PC-3 (cell line): ENCODE data around the gene STK4. TPM values are rescaled to one million over a fixed set of nuclear protein-coding genes. Genes with fewer than 3 reads are reported as not detected.

ENCODE experiments used
- ATAC-seq: fragments of 200-7000 bp; cut with Tn5 transposase; 2 replicates; pipeline ENCODE4 v1.9.1; 2020; ENCODE audit warnings: mild to moderate bottlenecking, moderate library complexity
- BruUV-seq: library from RNA; stranded (reverse); fragments of 400-500 nt; replicated peaks from 2 replicates; lab custom pipeline; 2021; lab: Mats Ljungman, UMichigan
- CTCF ChIA-PET: fragments of 300-600 bp; sonication (Branson Sonifier 250); formaldehyde crosslinking; loops from one replicate; lab custom pipeline; 2022; ENCODE audit warnings: antibody characterized with exemption; lab: Charles Lee
- POLR2A ChIA-PET: fragments of 300-600 bp; sonication (Branson Sonifier 250); formaldehyde crosslinking; loops from one replicate; lab custom pipeline; 2022; ENCODE audit warnings: antibody characterized with exemption; ENCODE audit not compliant: unreplicated experiment; lab: Charles Lee
- DNase-seq: peaks from one replicate; pipeline ENCODE4 v3.0.0-alpha.2; 2015
- H2AFZ ChIP-seq: fragments of 300-600 bp; sonication (generic); 2 replicates; pipeline ENCODE4 v1.6.0; 2016; ENCODE audit warnings: antibody characterized with exemption, low read length
- H3F3A ChIP-seq: fragments of 300-600 bp; sonication (generic); one replicate; pipeline ENCODE4 v1.6.0; 2017; ENCODE audit warnings: antibody characterized with exemption, low read length, control low read depth, mild to moderate bottlenecking; ENCODE audit not compliant: unreplicated experiment
- H3K27ac ChIP-seq: fragments of 300-600 bp; sonication (generic); 2 replicates; pipeline ENCODE4 v1.5.1; 2016; ENCODE audit warnings: mild to moderate bottlenecking, low read length
- H3K27me3 ChIP-seq: fragments of 300-600 bp; sonication (generic); 2 replicates; pipeline ENCODE4 v1.6.1; 2016; ENCODE audit warnings: low read length, mixed read lengths
- H3K36me3 ChIP-seq: fragments of 300-600 bp; sonication (generic); 2 replicates; pipeline ENCODE4 v1.6.1; 2016; ENCODE audit warnings: low read depth, mixed run types, low read length, mixed read lengths
- H3K4me1 ChIP-seq: fragments of 300-600 bp; sonication (generic); 2 replicates; pipeline ENCODE4 v1.5.1; 2016; ENCODE audit warnings: low read length; ENCODE audit not compliant: insufficient read depth
- H3K4me2 ChIP-seq: fragments of 300-600 bp; sonication (generic); 2 replicates; pipeline ENCODE4 v1.6.0; 2016; ENCODE audit warnings: low read length
- H3K4me3 ChIP-seq: fragments of 300-600 bp; sonication (generic); 2 replicates; pipeline ENCODE4 v1.5.1; 2016; ENCODE audit warnings: mild to moderate bottlenecking, low read length, mixed read lengths
- H3K79me2 ChIP-seq: fragments of 300-600 bp; sonication (generic); 2 replicates; pipeline ENCODE4 v1.6.1; 2017; ENCODE audit warnings: low read length, mixed read lengths
- H3K9ac ChIP-seq: fragments of 300-600 bp; sonication (generic); 2 replicates; pipeline ENCODE4 v1.6.0; 2016; ENCODE audit warnings: mild to moderate bottlenecking, low read length
- H3K9me2 ChIP-seq: fragments of 300-600 bp; sonication (generic); replicated peaks from 2 replicates; pipeline ENCODE4 v1.6.1; 2016; ENCODE audit warnings: mixed run types, low read length, mixed read lengths
- H3K9me3 ChIP-seq: fragments of 300-600 bp; sonication (generic); 2 replicates; pipeline ENCODE4 v1.6.1; 2016; ENCODE audit warnings: low read length, mixed read lengths
- H4K20me1 ChIP-seq: fragments of 300-600 bp; sonication (generic); 2 replicates; pipeline ENCODE4 v1.6.1; 2016; ENCODE audit warnings: low read length, mixed read lengths
- CTCF ChIP-seq: fragments of 300-600 bp; sonication (generic); conservative IDR thresholded peaks from 2 replicates; pipeline ENCODE4 v1.5.1; 2017; ENCODE audit warnings: antibody characterized with exemption, low read depth, mild to moderate bottlenecking, low read length
- EZH2 ChIP-seq: fragments of 300-600 bp; sonication (generic); IDR thresholded peaks from one replicate; pipeline ENCODE4 v1.6.1; 2017; ENCODE audit warnings: antibody characterized with exemption, mild to moderate bottlenecking, low read length; ENCODE audit not compliant: unreplicated experiment
- EZH2phosphoT487 ChIP-seq: fragments of 300-600 bp; sonication (generic); IDR thresholded peaks from 2 replicates; pipeline ENCODE4 v1.6.1; 2018; ENCODE audit warnings: mild to moderate bottlenecking, antibody characterized with exemption, low read length, borderline replicate concordance
- intact Hi-C: fragments of 100-400 bp; cut with micrococcal nuclease; formaldehyde crosslinking; loops from 2 replicates; pipeline ENCODE4 v1.9.0; 2023
- total RNA-seq: library from RNA; depleted of rRNA; stranded (reverse); fragments of >200 nt; gene quantifications from 2 replicates; pipeline ENCODE4 v1.2.3, GENCODE V29; 2014

Gene STK4
- total RNA-seq, 1 experiment from 2014 or later: 18.6 TPM

DNA sequence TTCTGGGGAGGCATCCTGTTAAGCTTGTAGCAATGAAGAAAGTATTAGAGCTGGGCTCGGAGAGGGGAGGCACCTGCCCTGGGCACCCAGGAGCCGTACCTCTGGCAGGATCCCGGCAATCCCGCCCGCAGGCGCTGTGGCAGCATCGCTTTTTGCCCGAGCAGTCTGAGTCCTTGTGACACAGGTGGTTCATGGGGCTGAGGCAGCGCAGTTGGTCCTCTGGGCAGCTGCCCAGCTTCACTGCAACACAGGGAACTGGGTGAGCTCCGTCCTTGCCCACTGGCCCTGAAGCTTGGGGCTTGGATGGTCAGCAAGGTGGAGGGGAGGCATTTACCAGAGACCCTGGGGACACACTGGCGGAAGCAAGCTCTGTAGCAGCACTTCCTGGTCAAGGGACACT, 144.0 kb downstream of the STK4 start:
- CTCF ChIA-PET: interaction anchor here (1.4 kb wide), 1 partner anchor 183 kb away, joined by 3 read pairs; no protein-coding TSS in a partner anchor
- no peaks in the 10 kb centered on the region for H3K9me3 ChIP-seq
- no TSS peak for BruUV-seq
- no peaks in the 10 kb centered on the region for H3F3A ChIP-seq
- DNase-seq: no peak
- no peaks in the 10 kb centered on the region for H3K36me3 ChIP-seq
- H2AFZ ChIP-seq: no peak overlapping the region
- POLR2A ChIA-PET: interaction anchor here (0.5 kb wide), 1 partner anchor 54 kb away, joined by 4 read pairs; no protein-coding TSS in a partner anchor
- H3K4me3 ChIP-seq: no peak overlapping the region
- no peak overlapping the region for H3K27ac ChIP-seq
- H3K27me3 ChIP-seq: no peaks in the 10 kb centered on the region
- H3K79me2 ChIP-seq: no peaks in the 10 kb centered on the region
- TF ChIP-seq EZH2: no peak
- no peak for TF ChIP-seq EZH2phosphoT487
- TF ChIP-seq CTCF: no peak
- ATAC-seq: no peak
- H3K4me1 ChIP-seq: peaks cover under 1% of the 10 kb centered on the region
- no peaks in the 10 kb centered on the region for H4K20me1 ChIP-seq
- H3K9ac ChIP-seq: no peak overlapping the region
- no peak overlapping the region for H3K4me2 ChIP-seq
- intact Hi-C loops: no loop called here
- H3K9me2 ChIP-seq: no peaks in the 10 kb centered on the region

DNA sequence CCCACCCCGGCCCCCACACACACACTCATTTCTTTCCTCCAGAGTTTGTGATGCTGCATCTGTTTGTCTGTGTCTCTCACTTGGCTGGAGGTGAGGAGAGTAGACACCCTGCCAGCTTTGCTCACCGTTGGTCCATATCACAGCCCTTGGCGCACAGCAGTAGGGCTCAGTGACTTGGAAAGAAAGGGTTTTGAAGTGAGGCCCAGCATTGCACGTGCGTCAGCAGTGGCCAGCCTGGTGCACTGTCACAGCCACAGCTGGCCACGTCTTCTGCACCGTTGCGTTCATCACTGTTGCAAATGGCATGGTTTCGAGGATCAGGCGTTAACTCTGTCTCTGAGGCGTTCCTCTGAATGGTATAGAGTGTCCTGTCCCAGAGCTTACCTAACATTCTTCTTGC, 145.0 kb downstream of the STK4 start:
- intact Hi-C loops: no loop called here
- Histone ChIP-seq H3K9me2 (no peaks in the 10 kb centered on the region), H3K27me3 (no peaks in the 10 kb centered on the region), H4K20me1 (no peaks in the 10 kb centered on the region), H3K9ac (no peak overlapping the region), H3F3A (no peaks in the 10 kb centered on the region), H3K79me2 (no peaks in the 10 kb centered on the region), H3K4me2 (no peak overlapping the region), H2AFZ (no peak overlapping the region), H3K4me1 (no peaks in the 10 kb centered on the region), H3K27ac (no peak overlapping the region), H3K9me3 (no peaks in the 10 kb centered on the region), H3K36me3 (no peaks in the 10 kb centered on the region), H3K4me3 (no peak overlapping the region)
- DNase-seq (no peak), ATAC-seq (no peak)
- no TSS peak for BruUV-seq
- CTCF ChIA-PET: interaction anchor here (0.6 to 2.4 kb wide), 6 partner anchors 17 to 311 kb away, joined by 3 to 8 read pairs (median 4); no protein-coding TSS in a partner anchor
- POLR2A ChIA-PET: no interaction called here
- no peak for TF ChIP-seq EZH2
- TF ChIP-seq CTCF: no peak
- no peak for TF ChIP-seq EZH2phosphoT487

GRCh38 chr20:45111799-45112471, 145.6 kb downstream of the STK4 start:
- peak; percentile 23; the same call in 1 of the 2 replicates for ATAC-seq
- POLR2A ChIA-PET: no interaction called here

More at GRCh38 chr20:45111799-45112471, 145.6 kb downstream of the STK4 start:
- Histone ChIP-seq H3K4me2 (no peak overlapping the region), H3K36me3 (no peaks in the 10 kb centered on the region), H4K20me1 (no peaks in the 10 kb centered on the region), H3K9me2 (no peaks in the 10 kb centered on the region), H3K9me3 (no peaks in the 10 kb centered on the region), H3K79me2 (no peaks in the 10 kb centered on the region), H3K27me3 (no peaks in the 10 kb centered on the region), H3K9ac (no peak overlapping the region), H3F3A (no peaks in the 10 kb centered on the region), H3K4me1 (no peaks in the 10 kb centered on the region), H3K4me3 (no peak overlapping the region), H3K27ac (no peak overlapping the region), H2AFZ (no peak overlapping the region)
- DNase-seq: peak; percentile 45
- peak; percentile 85 for TF ChIP-seq CTCF
- TF ChIP-seq EZH2phosphoT487: no peak
- BruUV-seq: no TSS peak
- intact Hi-C loops: no loop called here
- CTCF ChIA-PET: interaction anchor here (0.6 to 2.4 kb wide), 5 partner anchors 16 to 312 kb away, joined by 3 to 8 read pairs (median 4); no protein-coding TSS in a partner anchor
